HepG2 (cell line): ENCODE results near the gene BMP6. TPM values are rescaled to one million over a fixed set of nuclear protein-coding genes. Genes with fewer than 3 reads are reported as not detected.

Experiments used
- AKAP8 ChIP-seq: sonication (generic); formaldehyde crosslinking; IDR thresholded peaks from 2 replicates; pipeline ENCODE4 v1.5.1; 2020; ENCODE audit warnings: mild to moderate bottlenecking, missing genetic modification reagents
- CEBPB ChIP-seq: IDR thresholded peaks from 2 replicates; pipeline ENCODE4 v1.6.1; 2011; ENCODE audit warnings: low read depth, low read length, improper control_type of control experiment, borderline replicate concordance
- E2F5 ChIP-seq: sonication (generic); formaldehyde crosslinking; conservative IDR thresholded peaks from 2 replicates; pipeline ENCODE4 v1.4.0; 2020; ENCODE audit warnings: missing genetic modification reagents
- EEA1 ChIP-seq: sonication (generic); formaldehyde crosslinking; IDR thresholded peaks from 2 replicates; pipeline ENCODE4 v1.5.1; 2020; ENCODE audit warnings: mild to moderate bottlenecking, missing genetic modification reagents, borderline replicate concordance
- IRF1 ChIP-seq: sonication (generic); formaldehyde crosslinking; IDR thresholded peaks from 2 replicates; pipeline ENCODE4 v1.4.0; 2020; ENCODE audit warnings: low read depth, mild to moderate bottlenecking, missing genetic modification reagents
- ISL2 ChIP-seq: sonication (generic); formaldehyde crosslinking; IDR thresholded peaks from 2 replicates; pipeline ENCODE4 v1.5.0; 2020; ENCODE audit warnings: missing genetic modification reagents
- KMT2B ChIP-seq: IDR thresholded peaks from 2 replicates; pipeline ENCODE4 v1.6.1; 2016; ENCODE audit warnings: missing genetic modification reagents, missing compliant biosample characterization
- MXI1 ChIP-seq: IDR thresholded peaks from 3 replicates; pipeline ENCODE4 v1.6.1; 2012; ENCODE audit warnings: low read depth, low read length, inconsistent platforms, borderline replicate concordance
- RERE ChIP-seq: IDR thresholded peaks from 2 replicates; pipeline ENCODE4 v1.6.1; 2016; ENCODE audit warnings: low read depth, missing genetic modification reagents, missing compliant biosample characterization
- TP53 ChIP-seq: sonication (generic); formaldehyde crosslinking; conservative IDR thresholded peaks from 2 replicates; pipeline ENCODE4 v1.4.0; 2020; ENCODE audit warnings: missing genetic modification reagents
- TRIM24 ChIP-seq: sonication (generic); formaldehyde crosslinking; IDR thresholded peaks from 2 replicates; pipeline ENCODE4 v1.8.0; 2022; ENCODE audit warnings: mild to moderate bottlenecking, missing genetic modification reagents
- TSC22D2 ChIP-seq: sonication (generic); formaldehyde crosslinking; IDR thresholded peaks from 2 replicates; pipeline ENCODE4 v1.5.1; 2020; ENCODE audit warnings: missing genetic modification reagents, mild to moderate bottlenecking, borderline replicate concordance
- ZBTB2 ChIP-seq: sonication (generic); formaldehyde crosslinking; IDR thresholded peaks from 2 replicates; pipeline ENCODE4 v1.8.0; 2022; ENCODE audit warnings: low read depth, missing genetic modification reagents
- ZIK1 ChIP-seq: sonication (generic); formaldehyde crosslinking; IDR thresholded peaks from 2 replicates; pipeline ENCODE4 v1.5.0; 2020; ENCODE audit warnings: mild to moderate bottlenecking, low read depth, missing genetic modification reagents, borderline replicate concordance
- ZNF317 ChIP-seq: sonication (generic); formaldehyde crosslinking; IDR thresholded peaks from 2 replicates; pipeline ENCODE4 v1.5.0; 2020; ENCODE audit warnings: mild to moderate bottlenecking, missing genetic modification reagents
- ZNF33A ChIP-seq: sonication (generic); formaldehyde crosslinking; IDR thresholded peaks from 2 replicates; pipeline ENCODE4 v1.5.1; 2020; ENCODE audit warnings: missing genetic modification reagents, mild to moderate bottlenecking, moderate library complexity, borderline replicate concordance
- ZNF432 ChIP-seq: sonication (generic); formaldehyde crosslinking; IDR thresholded peaks from 2 replicates; pipeline ENCODE4 v1.5.0; 2020; ENCODE audit warnings: missing genetic modification reagents, mild to moderate bottlenecking, borderline replicate concordance
- ZNF546 ChIP-seq: sonication (generic); formaldehyde crosslinking; conservative IDR thresholded peaks from 2 replicates; pipeline ENCODE4 v1.8.1; 2023; ENCODE audit warnings: mild to moderate bottlenecking, missing genetic modification reagents
- ZNF782 ChIP-seq: sonication (generic); formaldehyde crosslinking; IDR thresholded peaks from 2 replicates; pipeline ENCODE4 v1.4.0; 2020; ENCODE audit warnings: missing genetic modification reagents, mild to moderate bottlenecking, borderline replicate concordance
- polyA plus RNA-seq, 8 experiments: library from polyadenylated mRNA; depleted of rRNA in 3 of 8; stranded (reverse) in 7 of 8; unstranded in 1 of 8; fragments of >200 nt; fragmentation: Illumina TruSeq in 4 of 8; extraction: Trizol in 4 of 8; gene quantifications; 2 replicates each; pipeline versions ENCODE4 v1.2.1 to v1.2.3, GENCODE V29; 2011 to 2016; ENCODE audit warnings: low read depth in 4 of 8, missing spikeins in 1 of 8, mixed read lengths in 1 of 8; ENCODE audit not compliant: insufficient read depth in 1 of 8
- total RNA-seq, 5 experiments: library from RNA; depleted of rRNA; stranded (reverse); fragments of >200 nt; fragmentation: Illumina TruSeq; extraction: Trizol; gene quantifications; 2 replicates each; pipeline ENCODE4 v1.2.3, GENCODE V29; 2016; ENCODE audit warnings: low read depth in 1 of 5

Gene BMP6
- total and polyA plus RNA-seq, 2 of the 13 experiments (the other 11 are each of a cell fraction or from before 2014, with no cell fraction given) = 0.09 to 0.18 TPM

- TF ChIP-seq IRF1 (CRISPR knock-in tag) (no peak), EEA1 (no peak), ZNF432 (CRISPR knock-in tag) (no peak), ZBTB2 (CRISPR knock-in tag) (peak; percentile 75), MXI1 (no peak; the same call in 2 of the 3 replicates), TSC22D2 (CRISPR knock-in tag) (peak; percentile 73; the same call in 1 of the 2 replicates), AKAP8 (CRISPR knock-in tag) (0 out of 2 replicates have a peak, but pooled peaks have one; percentile 42), TP53 (CRISPR knock-in tag) (no peak), ZNF33A (CRISPR knock-in tag) (no peak), ZIK1 (CRISPR knock-in tag) (peak; percentile 64; the same call in 1 of the 2 replicates), E2F5 (CRISPR knock-in tag) (peak; percentile 72; the same call in 1 of the 2 replicates), RERE (CRISPR knock-in tag) (no peak), CEBPB (no peak), ISL2 (CRISPR knock-in tag) (peak; percentile 61), ZNF782 (CRISPR knock-in tag) (no peak), ZNF546 (CRISPR knock-in tag) (0 out of 2 replicates have a peak, but pooled peaks have one; percentile 17), TRIM24 (CRISPR knock-in tag) (no peak), KMT2B (CRISPR knock-in tag) (peak; percentile 61; the same call in 1 of the 2 replicates), ZNF317 (CRISPR knock-in tag) (no peak)
Measured at GRCh38 chr6:7910654-7911344, 184.9 kb downstream of the BMP6 start, which contains the start of gene TXNDC5 (continued).
